Renal pelvis (tissue), 4 donors: ENCODE data around the gene WDR7. TPM values are rescaled to one million over a fixed set of nuclear protein-coding genes. Genes with fewer than 3 reads are reported as not detected.

Experiments used
- DNase-seq: peaks from one replicate; pipeline ENCODE4 v3.0.0-alpha.2; 2013
- polyA plus RNA-seq, 3 donors: library from polyadenylated mRNA; unstranded; fragments of 120-200 nt; gene quantifications; one replicate each; pipeline ENCODE4 v1.2.1, GENCODE V29; 2013; ENCODE audit not compliant: insufficient read length in 3 of 3

WDR7 gene
- polyA plus RNA-seq, 3 donors = 10.2 to 11.7 (median 10.5) TPM

DNA sequence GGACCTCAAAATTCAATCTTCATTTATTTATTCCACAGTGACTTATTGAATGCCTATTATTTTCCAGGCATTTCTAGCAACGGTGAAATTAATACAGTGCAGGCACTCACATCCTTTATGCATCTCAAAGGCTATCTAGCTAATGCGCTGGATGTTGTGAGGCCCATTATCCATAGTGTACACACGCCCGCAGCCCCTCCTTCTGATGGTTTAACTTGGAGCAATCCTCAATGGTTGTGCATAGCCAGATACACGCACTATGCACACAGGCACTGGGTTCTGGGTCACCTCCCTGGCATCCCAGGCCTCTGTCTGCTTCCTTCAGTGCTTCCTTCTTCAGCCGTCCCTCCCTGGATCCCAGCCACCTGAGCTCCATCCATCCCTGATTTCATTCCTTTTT, 387.2 kb downstream of the WDR7 start:
- DNase-seq = no peak

- DNase-seq = no peak
These were observed 389.0 kb downstream of the WDR7 start for GRCh38 chr18:57040175-57040574.

GRCh38 chr18:57043241-57043640, 392.1 kb downstream of the WDR7 start:
- no peak for DNase-seq

DNA sequence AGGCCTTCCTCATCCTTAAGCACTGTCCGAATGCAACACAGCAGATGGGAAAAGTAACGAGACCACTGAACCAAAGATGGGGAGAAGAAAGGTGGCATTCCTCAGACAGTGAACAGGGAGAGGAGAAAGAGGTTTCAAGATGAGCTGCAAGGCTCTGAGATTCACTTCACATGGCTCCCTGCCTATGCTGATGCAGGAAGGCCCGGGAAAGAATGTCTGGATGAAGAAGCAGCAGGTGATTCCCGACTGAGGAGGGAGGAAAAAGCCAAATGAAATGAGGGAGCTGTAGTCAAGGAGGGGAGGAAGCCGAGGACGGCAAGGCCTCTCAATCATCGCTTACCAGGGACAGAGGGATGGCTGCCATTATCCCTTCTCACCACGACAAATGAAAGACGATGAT, 397.2 kb downstream of the WDR7 start:
- DNase-seq = no peak

GRCh38 chr18:57048859-57049258, 397.7 kb downstream of the WDR7 start:
- no peak for DNase-seq

DNA sequence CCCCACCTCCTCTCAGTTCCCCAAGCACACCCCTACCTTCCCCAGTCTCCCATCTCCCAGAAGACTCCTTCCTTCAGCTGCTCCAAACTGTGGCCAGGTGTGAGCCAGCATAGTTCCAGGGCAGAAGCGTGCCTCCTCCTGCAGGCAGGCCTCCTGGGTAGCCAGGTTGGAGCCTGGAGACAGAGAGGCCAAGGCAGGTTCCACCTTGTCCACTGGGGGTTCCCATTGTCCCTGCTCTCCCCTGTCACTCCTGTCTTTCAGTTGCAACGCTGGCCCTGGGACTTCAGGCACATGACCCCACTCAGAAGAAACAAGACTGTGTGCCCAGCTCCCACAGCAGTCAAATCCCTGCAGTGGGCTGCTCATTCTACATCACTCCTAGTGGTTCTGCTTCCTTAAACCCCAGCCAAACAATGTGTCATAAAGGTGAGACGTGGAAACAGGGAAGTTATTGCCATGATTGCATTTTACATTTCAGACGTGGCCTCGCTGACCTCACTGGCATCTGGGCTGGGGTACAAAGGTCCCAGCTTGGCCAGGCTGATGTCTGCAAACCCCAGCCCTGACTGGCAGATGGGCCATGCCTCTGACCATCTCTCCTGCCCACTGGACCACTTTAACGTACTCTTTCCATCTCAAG, 399.3 kb downstream of the WDR7 start:
- no peak for DNase-seq

GRCh38 chr18:57051021-57051656, 400.0 kb downstream of the WDR7 start:
- no peak for DNase-seq

DNA sequence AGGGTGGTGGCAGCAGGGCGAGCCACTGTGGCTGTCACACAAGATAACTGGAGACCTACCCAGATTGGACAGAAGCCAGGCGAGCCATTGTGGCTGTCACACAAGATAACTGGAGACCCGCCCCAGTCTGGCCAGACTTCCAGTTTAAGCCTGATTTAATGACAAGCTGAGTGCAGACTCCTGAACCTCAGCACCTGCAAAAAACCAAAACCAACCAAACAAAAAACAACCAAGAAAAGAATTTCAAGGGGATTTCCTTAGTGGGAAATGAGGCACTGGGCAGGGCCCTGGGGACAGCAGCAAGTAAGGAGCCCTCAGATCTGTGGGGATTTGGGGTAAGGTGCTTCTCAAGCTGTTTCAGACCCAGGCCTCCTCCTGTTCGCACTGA, 400.5 kb downstream of the WDR7 start:
- no peak for DNase-seq

DNA sequence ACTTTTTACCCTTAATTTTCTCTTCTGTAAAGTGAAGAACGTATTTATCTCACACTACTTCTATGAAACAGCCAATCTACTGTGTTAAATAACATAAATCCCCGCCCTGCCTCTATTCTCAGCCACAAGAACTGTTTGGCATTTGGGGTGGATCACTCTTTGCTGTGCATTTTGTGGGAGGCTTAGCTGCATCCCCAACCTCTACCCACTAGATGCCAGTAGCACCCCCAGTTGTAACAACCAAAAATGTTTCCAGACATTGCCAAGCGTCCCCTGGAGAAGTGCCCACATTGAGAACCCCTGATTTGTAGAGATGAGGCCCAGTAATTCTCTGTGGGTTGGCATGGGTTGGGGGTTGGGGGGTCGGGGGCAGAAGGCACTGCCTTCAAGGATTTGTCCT, 401.0 kb downstream of the WDR7 start:
- DNase-seq = no peak

DNA sequence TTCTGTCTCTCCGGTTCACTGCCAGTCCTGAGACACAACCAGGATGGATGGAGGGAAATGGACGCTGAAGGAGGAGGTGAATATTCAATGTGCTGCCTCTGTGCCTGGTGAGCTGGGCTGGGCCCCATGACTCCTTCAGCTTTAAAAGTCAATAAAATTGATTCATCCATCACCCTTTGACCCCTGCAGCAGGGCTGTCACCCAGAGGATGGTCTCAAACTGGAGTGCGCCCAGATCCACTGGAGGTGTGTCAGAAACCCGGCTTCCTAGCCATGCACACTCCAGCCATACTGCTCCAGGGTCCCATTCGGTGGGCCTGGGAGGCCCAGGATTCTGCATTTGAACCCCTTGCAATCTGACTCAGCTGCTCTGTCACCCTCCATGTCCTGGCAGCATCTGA, 401.6 kb downstream of the WDR7 start:
- DNase-seq = no peak

DNA sequence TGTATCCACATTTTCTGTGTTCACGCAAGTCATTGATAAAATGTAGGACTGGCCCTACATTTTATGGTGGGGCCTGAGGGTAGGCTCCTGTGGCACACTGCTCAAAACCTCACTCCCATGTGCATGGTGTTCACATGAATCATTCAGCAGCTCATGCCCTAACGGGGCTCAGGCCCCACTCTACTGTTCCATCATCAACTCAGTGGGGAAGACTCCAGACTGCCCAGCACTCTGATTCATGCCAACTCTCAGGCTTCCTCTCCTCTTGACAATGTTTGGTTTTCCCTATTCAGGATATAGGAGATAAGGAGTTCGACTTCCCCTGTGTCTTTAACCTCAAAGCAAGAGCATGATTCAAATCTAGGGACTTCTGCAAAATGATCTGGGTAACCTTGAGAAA, 403.7 kb downstream of the WDR7 start:
- no peak for DNase-seq

DNA sequence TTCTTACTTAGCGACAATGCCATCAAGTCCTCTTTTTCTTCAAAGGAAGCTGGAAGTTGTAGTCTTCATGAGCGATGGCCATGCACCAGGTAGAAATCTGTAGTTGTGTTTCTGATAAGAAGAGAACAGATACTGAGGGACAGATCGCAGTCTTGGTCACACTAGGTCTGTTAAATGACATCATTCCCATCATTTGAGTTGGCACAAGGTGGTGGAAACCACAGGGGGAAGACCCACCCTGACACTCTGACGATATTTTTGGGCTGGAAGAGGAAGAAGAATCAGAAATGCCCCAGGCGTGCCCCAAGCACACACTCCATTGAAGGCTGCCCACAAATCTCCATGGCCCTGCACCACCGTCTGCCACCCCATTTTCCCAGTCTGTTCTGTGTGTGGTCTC, 406.7 kb downstream of the WDR7 start:
- no peak for DNase-seq

DNA sequence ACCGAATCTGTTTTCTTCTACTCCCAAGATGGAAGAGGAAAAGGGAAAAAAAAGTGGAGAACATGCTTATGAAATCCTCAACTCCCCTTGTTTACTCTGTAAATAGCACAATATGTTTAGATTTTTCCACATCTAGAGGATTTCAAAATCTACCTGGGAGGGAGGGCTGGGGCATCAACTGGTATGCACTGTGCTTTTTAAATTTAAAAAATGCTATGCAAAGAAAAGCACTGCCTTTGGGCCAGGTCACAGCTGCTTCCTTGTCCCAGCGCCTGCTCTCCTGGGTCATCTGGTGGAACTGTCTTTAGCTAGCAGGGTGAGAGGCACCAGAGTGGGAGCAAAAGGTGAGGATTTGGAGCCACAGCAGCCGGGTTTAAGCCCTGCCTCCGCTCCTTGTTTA, 407.6 kb downstream of the WDR7 start:
- no peak for DNase-seq

GRCh38 chr18:57059366-57059765, 408.2 kb downstream of the WDR7 start:
- no peak for DNase-seq

DNA sequence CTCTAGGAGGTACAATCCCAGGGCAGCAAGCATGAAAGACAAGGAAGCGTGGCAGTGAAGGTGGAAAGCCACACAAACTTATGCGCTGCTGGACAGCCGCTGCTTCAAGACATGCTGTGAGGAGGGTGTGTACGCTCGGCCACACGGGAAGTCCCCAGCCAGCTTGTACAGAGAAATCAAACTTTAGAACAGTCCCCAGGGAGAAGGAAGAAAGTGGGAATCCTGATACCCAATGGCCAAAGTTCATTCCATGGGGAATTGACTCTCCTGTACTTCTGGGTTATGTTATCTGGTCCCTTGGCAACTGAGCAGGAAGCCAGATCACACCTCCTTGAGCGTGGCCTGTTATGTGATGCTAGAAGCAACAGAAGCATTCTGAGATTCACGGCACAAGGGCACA, 409.7 kb downstream of the WDR7 start:
- DNase-seq = no peak

DNA sequence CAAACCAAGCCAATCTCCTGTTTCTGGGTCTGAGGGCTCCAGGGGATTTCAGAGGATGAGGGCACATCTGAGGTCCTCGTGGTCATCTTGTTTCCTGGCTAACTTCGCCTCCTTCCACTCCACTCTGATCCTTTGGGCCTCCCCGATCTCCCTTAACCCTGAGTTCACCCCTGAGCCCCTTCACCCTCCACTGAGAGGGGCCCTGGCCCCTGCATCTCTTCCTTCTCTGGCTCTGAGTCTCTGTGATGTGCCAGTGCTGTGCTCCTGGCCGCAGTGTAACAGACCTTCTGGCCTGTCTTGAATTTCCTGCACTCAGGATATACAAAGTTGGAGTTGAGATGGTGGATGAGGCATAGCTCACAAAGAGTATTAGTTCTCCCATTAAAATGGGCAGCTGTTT, 411.0 kb downstream of the WDR7 start:
- DNase-seq = no peak

- no peak for DNase-seq
These were observed 411.7 kb downstream of the WDR7 start for GRCh38 chr18:57062844-57063243.

GRCh38 chr18:57063601-57064103, 412.5 kb downstream of the WDR7 start:
- no peak for DNase-seq

DNA sequence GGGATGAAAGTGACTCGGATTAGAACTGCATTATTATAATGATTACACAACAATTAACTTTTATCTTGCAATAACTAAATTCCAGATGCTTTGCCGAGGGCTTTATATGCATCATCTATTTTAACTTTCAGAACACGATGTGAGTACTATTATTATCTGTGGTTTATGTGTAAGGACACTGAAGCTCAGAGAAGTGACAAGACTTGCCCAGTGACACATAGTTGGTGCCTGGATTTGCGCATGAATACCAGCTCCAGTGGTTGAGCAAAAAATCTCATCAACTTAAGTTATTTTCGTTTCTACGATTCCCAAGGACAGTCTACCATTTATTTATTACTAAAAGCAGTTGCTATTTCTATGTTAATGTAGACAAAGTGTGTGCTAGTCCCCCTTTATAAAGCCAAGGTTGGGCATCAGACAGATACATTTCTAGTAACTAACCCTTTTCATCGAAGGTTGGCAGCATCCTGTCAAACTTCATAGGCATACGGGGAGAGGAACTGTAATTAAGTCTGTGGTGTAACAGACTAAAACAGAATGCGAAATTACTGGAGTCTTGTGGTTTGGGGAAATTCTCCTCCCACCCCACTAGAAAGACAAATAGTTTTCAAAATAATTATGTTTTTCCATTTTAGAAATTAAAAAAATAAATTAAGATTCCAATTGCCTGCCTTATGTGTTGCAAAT, 422.5 kb downstream of the WDR7 start:
- DNase-seq = no peak

DNA sequence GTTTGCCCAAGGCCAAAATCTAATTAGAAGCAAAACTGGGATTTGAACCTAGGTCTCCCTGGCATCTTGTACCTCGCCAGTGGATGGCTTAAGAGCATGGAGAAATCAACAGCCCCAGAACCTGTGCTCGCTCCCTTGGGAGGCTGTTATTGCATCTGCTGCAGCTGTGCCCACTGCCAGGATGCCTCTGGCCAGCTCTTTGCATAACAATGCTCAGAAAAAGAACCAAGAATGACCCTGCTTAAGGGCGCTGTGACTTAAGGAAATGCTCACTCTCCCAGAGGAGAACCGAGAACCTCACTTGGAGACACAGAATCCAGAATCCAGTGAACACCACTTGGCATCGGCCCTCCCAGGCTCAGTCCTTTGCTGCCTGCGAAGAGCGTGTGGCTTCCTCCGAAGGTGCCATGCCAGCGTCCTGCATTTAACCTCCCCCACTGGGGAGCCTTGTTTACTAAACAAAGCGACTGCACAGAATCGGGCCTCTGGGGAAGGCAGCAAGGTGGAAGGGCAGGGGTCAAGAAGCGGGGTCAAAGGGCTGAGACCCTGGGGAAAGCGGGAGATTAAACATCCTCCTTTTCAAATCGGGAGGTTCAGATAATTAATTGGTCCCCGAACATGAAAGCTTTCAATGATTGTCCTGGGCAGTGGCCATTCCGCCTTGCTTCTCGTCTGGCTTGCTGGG, 424.7 kb downstream of the WDR7 start:
- no peak for DNase-seq

DNA sequence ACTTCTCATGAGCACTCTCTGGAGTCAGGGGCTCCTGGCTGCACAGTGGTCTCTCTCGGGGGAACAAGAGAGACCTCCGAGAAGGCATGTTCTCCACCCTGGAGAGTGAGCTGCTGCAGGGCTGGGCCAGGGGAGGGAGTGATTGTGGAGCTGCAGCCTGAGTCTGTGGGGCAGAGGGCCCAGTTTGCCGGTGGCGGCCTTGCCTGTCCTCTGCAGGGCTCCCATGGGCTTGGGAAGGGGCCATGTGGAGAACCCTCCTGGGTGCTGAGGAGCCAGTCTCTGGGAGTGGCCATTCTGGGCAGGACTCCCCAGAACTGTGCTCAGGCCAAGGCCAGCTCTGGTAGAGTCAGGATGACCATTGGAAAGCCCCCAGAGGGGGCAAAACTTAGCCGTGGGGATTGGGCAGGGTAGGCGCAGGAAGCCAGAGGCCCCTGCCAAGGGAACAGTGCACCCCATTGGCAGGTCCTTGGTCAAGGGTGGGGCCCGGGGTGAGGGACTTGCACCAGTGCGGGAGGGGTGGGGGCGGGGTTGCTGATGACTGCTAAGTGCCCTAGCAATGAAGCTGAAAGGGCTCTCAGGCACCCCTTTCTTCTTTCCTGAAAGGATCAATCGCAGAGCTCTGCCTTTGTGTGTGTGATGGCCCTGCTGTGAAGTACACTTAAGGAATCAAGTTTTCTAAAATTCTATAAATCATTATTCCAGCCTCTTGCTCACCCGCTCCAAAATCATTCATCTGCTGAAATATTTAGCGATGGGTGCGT, 426.0 kb downstream of the WDR7 start:
- no peak for DNase-seq
